ENCODE measurements around the gene CUX1.

The CUX1 gene

GRCh38 chr7:101953248-101953819 is 135.9 kb downstream of the CUX1 start:
- Histone ChIP-seq H3K27me3 (ENCODE audit: control insufficient read depth, low read length) (no peaks in the 10 kb centered on the region), H3K9me3 (ENCODE audit: control insufficient read depth, insufficient read depth, low read length) (no peaks in the 10 kb centered on the region), H4K20me1 (ENCODE audit: control insufficient read depth, insufficient read depth, low read depth, low read length) (peaks cover 7% of the 10 kb centered on the region; the same call in 1 of the 2 replicates), H3K9me2 (replicated peaks; ENCODE audit: control insufficient read depth, low read length) (no peaks in the 10 kb centered on the region), H3K4me2 (ENCODE audit: low read length) (peak overlapping the region; percentile 64), H3K27ac (ENCODE audit: low read depth, low read length) (peak overlapping the region; percentile 1; the same call in 1 of the 2 replicates), H3K4me3 (ENCODE audit: low read length) (peak overlapping the region; percentile 4; the same call in 1 of the 2 replicates), H3K4me1 (ENCODE audit: control insufficient read depth, low read length) (peaks cover 98% of the 10 kb centered on the region), H3K36me3 (ENCODE audit: control insufficient read depth, low read length) (peaks cover 29% of the 10 kb centered on the region), H3F3A (ENCODE audit: control insufficient read depth, insufficient read depth) (peaks cover 24% of the 10 kb centered on the region), H3K79me2 (ENCODE audit: control insufficient read depth, low read length) (peaks cover 94% of the 10 kb centered on the region)
- TF ChIP-seq EZH2phosphoT487 (IDR thresholded peaks at IDR 0.05; ENCODE audit: borderline replicate concordance, low read length) (no peak), CTCF (IDR thresholded peaks at IDR 0.05; ENCODE audit: low read depth, low read length, poor library complexity, severe bottlenecking) (no peak)

GRCh38 chr7:101954499-101954898 is 137.1 kb downstream of the CUX1 start:
- H3F3A ChIP-seq (ENCODE audit: control insufficient read depth, insufficient read depth): peaks cover 23% of the 10 kb centered on the region
- H3K27me3 ChIP-seq (ENCODE audit: control insufficient read depth, low read length): no peaks in the 10 kb centered on the region
- peaks cover 13% of the 10 kb centered on the region; the same call in 1 of the 2 replicates for H4K20me1 ChIP-seq (ENCODE audit: control insufficient read depth, insufficient read depth, low read depth, low read length)
- H3K27ac ChIP-seq (ENCODE audit: low read depth, low read length): no peak overlapping the region
- H3K36me3 ChIP-seq (ENCODE audit: control insufficient read depth, low read length): peaks cover 32% of the 10 kb centered on the region
- H3K9me3 ChIP-seq (ENCODE audit: control insufficient read depth, insufficient read depth, low read length): no peaks in the 10 kb centered on the region
- H3K79me2 ChIP-seq (ENCODE audit: control insufficient read depth, low read length): peaks cover 96% of the 10 kb centered on the region
- no peaks in the 10 kb centered on the region for H3K9me2 ChIP-seq (replicated peaks; ENCODE audit: control insufficient read depth, low read length)
- H3K4me3 ChIP-seq (ENCODE audit: low read length): no peak overlapping the region; the same call in 1 of the 2 replicates
- H3K4me2 ChIP-seq (ENCODE audit: low read length): peak overlapping the region; percentile 64
- H3K4me1 ChIP-seq (ENCODE audit: control insufficient read depth, low read length): peaks cover 98% of the 10 kb centered on the region
- TF ChIP-seq CTCF (IDR thresholded peaks at IDR 0.05; ENCODE audit: low read depth, low read length, poor library complexity, severe bottlenecking): no peak
- no peak for TF ChIP-seq EZH2phosphoT487 (IDR thresholded peaks at IDR 0.05; ENCODE audit: borderline replicate concordance, low read length)

GRCh38 chr7:101956130-101956529 is 138.7 kb downstream of the CUX1 start:
- Histone ChIP-seq H4K20me1 (ENCODE audit: control insufficient read depth, insufficient read depth, low read depth, low read length) (peaks cover 14% of the 10 kb centered on the region; the same call in 1 of the 2 replicates), H3K27me3 (ENCODE audit: control insufficient read depth, low read length) (no peaks in the 10 kb centered on the region), H3K4me1 (ENCODE audit: control insufficient read depth, low read length) (peaks cover 82% of the 10 kb centered on the region), H3K9me3 (ENCODE audit: control insufficient read depth, insufficient read depth, low read length) (no peaks in the 10 kb centered on the region), H3F3A (ENCODE audit: control insufficient read depth, insufficient read depth) (peaks cover 23% of the 10 kb centered on the region), H3K4me2 (ENCODE audit: low read length) (peak overlapping the region; percentile 64), H3K27ac (ENCODE audit: low read depth, low read length) (peak overlapping the region; percentile 71), H3K9me2 (replicated peaks; ENCODE audit: control insufficient read depth, low read length) (no peaks in the 10 kb centered on the region), H3K36me3 (ENCODE audit: control insufficient read depth, low read length) (peaks cover 46% of the 10 kb centered on the region), H3K4me3 (ENCODE audit: low read length) (peak overlapping the region; percentile 17; the same call in 1 of the 2 replicates), H3K79me2 (ENCODE audit: control insufficient read depth, low read length) (peaks cover 98% of the 10 kb centered on the region)
- no peak for TF ChIP-seq CTCF (IDR thresholded peaks at IDR 0.05; ENCODE audit: low read depth, low read length, poor library complexity, severe bottlenecking)
- no peak for TF ChIP-seq EZH2phosphoT487 (IDR thresholded peaks at IDR 0.05; ENCODE audit: borderline replicate concordance, low read length)
